WTC11 (cell line): ENCODE data around the gene SHANK1.

ENCODE experiments used
- CTCF ChIP-seq: fragments of 200-600 bp; IDR thresholded peaks from 2 replicates; pipeline ENCODE4 v1.8.0; 2022; ENCODE audit warnings: antibody characterized with exemption
- HMGXB4 ChIP-seq: sonication (generic); formaldehyde crosslinking; IDR thresholded peaks from 2 replicates; pipeline ENCODE4 v1.8.1; 2023; ENCODE audit warnings: mild to moderate bottlenecking, moderate library complexity, missing genetic modification reagents
- TCF7 ChIP-seq: sonication (generic); formaldehyde crosslinking; IDR thresholded peaks from 2 replicates; pipeline ENCODE4 v1.8.0; 2022; ENCODE audit warnings: mild to moderate bottlenecking, low read depth, missing genetic modification reagents, moderate library complexity
- ZNF281 ChIP-seq: sonication (generic); formaldehyde crosslinking; IDR thresholded peaks from 2 replicates; pipeline ENCODE4 v1.8.0; 2023; ENCODE audit warnings: mild to moderate bottlenecking, missing genetic modification reagents
- ZNF317 ChIP-seq: sonication (generic); formaldehyde crosslinking; IDR thresholded peaks from 2 replicates; pipeline ENCODE4 v1.8.1; 2023; ENCODE audit warnings: low read depth, mild to moderate bottlenecking, moderate library complexity, missing genetic modification reagents, borderline replicate concordance

GRCh38 chr19:50721441-50722137, 2.0 kb upstream of the SHANK1 start:
- no peak for TF ChIP-seq CTCF
- no peak for TF ChIP-seq HMGXB4 (CRISPR knock-in tag)
- TF ChIP-seq ZNF317 (CRISPR knock-in tag) = no peak
- TF ChIP-seq ZNF281 = no peak
- TF ChIP-seq TCF7 (CRISPR knock-in tag) = no peak
